COR-L47 (cell line): Measurements from ENCODE around the gene ZFYVE26.

Experiments
- DNase-seq: peaks from one replicate; lab custom pipeline; 2025; lab: John Stamatoyannopoulos, UW

ZFYVE26 gene

GRCh38 chr14:67815573-67816225 lies 691 bp downstream of the ZFYVE26 start:
- no peak for DNase-seq

GRCh38 chr14:67814821-67815220 lies 1.6 kb downstream of the ZFYVE26 start:
- no peak for DNase-seq

GRCh38 chr14:67806246-67806645 lies 10.1 kb downstream of the ZFYVE26 start:
- no peak for DNase-seq

- DNase-seq: no peak
These were observed 15.6 kb downstream of the ZFYVE26 start for GRCh38 chr14:67800743-67801142.

GRCh38 chr14:67798731-67799130 lies 17.7 kb downstream of the ZFYVE26 start:
- DNase-seq: no peak

- DNase-seq: no peak
These were observed 28.7 kb downstream of the ZFYVE26 start for GRCh38 chr14:67787673-67788072.

GRCh38 chr14:67785270-67786109 lies 30.9 kb downstream of the ZFYVE26 start:
- no peak for DNase-seq

GRCh38 chr14:67784244-67784823 lies 32.1 kb downstream of the ZFYVE26 start:
- DNase-seq: no peak

GRCh38 chr14:67782090-67782489 lies 34.3 kb downstream of the ZFYVE26 start:
- no peak for DNase-seq

GRCh38 chr14:67778792-67779191 lies 37.6 kb downstream of the ZFYVE26 start:
- no peak for DNase-seq

- no peak for DNase-seq
These were observed 39.6 kb downstream of the ZFYVE26 start for GRCh38 chr14:67776653-67777322.

GRCh38 chr14:67773844-67774377 lies 42.5 kb downstream of the ZFYVE26 start:
- no peak for DNase-seq

- no peak for DNase-seq
These were observed 48.2 kb downstream of the ZFYVE26 start for GRCh38 chr14:67768219-67768618.

- no peak for DNase-seq
These were observed 50.2 kb downstream of the ZFYVE26 start for GRCh38 chr14:67766035-67766680.

GRCh38 chr14:67765192-67765834 lies 51.1 kb downstream of the ZFYVE26 start:
- no peak for DNase-seq

GRCh38 chr14:67764496-67764895 lies 51.9 kb downstream of the ZFYVE26 start:
- no peak for DNase-seq

- DNase-seq: no peak
These were observed 53.1 kb downstream of the ZFYVE26 start for GRCh38 chr14:67763158-67763822.

- DNase-seq: no peak
These were observed 54.3 kb downstream of the ZFYVE26 start for GRCh38 chr14:67762051-67762450.

GRCh38 chr14:67759916-67760315 lies 56.5 kb downstream of the ZFYVE26 start:
- no peak for DNase-seq

- DNase-seq: no peak
These were observed 59.2 kb downstream of the ZFYVE26 start for GRCh38 chr14:67757175-67757574.

GRCh38 chr14:67756496-67756895 lies 59.9 kb downstream of the ZFYVE26 start:
- no peak for DNase-seq
